ENCODE results near the gene POLR2E. TPM values are rescaled to one million over a fixed set of nuclear protein-coding genes. Genes with fewer than 3 reads are reported as not detected.
A peak's percentile ranks its signal among the peaks of the same experiment; 100 is the strongest.

Gene POLR2E
- total and polyA plus RNA-seq, 2 of the 13 experiments (the other 11 are each of a cell fraction or from before 2014, with no cell fraction given): 140 to 272 TPM

DNA sequence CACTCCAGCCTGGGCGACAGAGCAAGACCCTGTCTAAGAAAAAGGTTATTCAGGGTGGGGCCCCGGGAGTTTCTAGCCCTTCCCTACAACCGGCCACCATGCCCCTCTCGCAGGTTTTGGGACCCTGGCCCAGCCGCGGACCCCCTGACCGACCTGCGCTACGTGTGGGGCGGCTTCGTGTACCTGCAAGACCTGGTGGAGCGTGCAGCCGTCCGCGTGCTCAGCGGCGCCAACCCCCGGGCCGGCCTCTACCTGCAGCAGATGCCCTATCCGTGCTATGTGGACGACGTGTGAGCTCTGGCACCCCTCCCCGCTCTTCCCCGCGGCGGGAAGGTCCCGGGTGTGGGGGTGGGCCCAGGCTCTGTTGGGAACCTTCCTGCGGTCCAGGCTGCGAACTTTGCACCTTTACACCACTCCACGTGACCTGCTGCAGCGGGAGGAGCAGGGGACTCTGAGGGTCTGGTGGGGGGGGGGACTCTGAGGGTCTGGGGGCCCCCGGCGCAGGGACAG is 49.0 kb downstream of the POLR2E start (continued):
- TF ChIP-seq, protein P1, sequence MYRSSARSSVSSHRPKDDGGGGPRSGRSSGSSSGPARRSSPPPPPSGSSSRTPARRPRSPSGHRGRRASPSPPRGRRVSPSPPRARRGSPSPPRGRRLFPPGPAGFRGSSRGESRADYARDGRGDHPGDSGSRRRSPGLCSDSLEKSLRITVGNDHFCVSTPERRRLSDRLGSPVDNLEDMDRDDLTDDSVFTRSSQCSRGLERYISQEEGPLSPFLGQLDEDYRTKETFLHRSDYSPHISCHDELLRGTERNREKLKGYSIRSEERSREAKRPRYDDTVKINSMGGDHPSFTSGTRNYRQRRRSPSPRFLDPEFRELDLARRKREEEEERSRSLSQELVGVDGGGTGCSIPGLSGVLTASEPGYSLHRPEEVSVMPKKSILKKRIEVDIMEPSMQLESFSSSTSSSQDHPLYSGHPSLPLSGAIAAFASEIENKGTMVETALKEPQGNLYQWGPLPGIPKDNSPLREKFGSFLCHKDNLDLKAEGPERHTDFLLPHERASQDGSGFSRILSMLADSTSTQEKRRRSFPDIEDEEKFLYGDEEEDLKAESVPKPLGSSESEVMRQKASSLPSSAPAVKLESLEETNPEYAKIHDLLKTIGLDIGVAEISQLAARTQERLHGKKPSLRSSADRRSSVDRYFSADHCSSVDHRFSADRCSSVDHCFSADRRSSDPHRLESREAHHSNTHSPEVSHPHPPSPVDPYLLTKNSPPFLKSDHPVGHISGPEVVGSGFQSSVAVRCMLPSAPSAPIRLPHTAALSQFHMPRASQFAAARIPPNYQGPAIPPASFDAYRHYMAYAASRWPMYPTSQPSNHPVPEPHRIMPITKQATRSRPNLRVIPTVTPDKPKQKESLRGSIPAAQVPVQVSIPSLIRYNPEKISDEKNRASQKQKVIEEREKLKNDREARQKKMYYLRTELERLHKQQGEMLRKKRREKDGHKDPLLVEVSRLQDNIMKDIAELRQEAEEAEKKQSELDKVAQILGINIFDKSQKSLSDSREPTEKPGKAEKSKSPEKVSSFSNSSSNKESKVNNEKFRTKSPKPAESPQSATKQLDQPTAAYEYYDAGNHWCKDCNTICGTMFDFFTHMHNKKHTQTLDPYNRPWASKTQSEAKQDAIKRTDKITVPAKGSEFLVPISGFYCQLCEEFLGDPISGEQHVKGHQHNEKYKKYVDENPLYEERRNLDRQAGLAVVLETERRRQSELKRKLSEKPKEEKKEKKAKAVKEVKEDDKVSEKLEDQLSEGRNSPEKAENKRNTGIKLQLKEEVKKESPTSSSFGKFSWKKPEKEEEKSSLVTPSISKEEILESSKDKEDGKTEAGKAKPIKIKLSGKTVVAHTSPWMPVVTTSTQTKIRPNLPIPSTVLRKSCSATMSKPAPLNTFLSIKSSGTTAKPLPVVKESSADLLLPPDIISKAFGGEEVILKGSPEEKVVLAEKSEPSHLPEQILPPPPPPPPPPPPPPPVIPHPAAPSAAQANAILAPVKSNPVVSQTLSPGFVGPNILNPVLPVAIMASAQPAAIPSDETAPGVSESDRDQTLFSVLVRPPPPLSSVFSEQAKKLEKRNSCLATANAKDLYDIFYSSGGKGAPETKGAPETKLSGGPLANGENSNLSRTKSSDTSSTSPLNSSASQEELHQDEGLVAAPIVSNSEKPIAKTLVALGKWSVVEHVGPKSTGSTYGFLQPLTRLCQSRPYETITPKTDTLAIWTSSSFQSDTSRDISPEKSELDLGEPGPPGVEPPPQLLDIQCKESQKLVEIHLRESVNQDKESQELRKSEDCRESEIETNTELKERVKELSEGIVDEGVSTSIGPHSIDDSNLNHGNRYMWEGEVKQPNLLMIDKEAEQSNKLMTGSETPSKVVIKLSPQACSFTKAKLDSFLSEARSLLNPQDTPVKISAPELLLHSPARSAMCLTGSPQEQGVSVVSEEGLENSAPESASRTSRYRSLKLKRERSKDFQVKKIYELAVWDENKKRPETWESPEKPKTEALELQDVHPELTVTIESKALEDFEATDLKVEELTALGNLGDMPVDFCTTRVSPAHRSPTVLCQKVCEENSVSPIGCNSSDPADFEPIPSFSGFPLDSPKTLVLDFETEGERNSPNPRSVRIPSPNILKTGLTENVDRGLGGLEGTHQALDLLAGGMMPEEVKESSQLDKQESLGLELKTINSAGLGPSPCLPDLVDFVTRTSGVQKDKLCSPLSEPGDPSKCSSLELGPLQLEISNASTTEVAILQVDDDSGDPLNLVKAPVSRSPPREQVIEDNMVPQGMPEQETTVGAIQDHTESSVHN (CRISPR knock-in tag; IDR thresholded peaks at IDR 0.05): no peak
- no peak for TF ChIP-seq ZNF335 (CRISPR knock-in tag; IDR thresholded peaks at IDR 0.05)
- TF ChIP-seq, protein P2, sequence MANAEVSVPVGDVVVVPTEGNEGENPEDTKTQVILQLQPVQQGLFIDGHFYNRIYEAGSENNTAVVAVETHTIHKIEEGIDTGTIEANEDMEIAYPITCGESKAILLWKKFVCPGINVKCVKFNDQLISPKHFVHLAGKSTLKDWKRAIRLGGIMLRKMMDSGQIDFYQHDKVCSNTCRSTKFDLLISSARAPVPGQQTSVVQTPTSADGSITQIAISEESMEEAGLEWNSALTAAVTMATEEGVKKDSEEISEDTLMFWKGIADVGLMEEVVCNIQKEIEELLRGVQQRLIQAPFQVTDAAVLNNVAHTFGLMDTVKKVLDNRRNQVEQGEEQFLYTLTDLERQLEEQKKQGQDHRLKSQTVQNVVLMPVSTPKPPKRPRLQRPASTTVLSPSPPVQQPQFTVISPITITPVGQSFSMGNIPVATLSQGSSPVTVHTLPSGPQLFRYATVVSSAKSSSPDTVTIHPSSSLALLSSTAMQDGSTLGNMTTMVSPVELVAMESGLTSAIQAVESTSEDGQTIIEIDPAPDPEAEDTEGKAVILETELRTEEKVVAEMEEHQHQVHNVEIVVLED (CRISPR knock-in tag; IDR thresholded peaks at IDR 0.05; ENCODE audit: borderline replicate concordance): peak; percentile 41; the same call in 1 of the 2 replicates
- TF ChIP-seq ZMYM2 (CRISPR knock-in tag; IDR thresholded peaks at IDR 0.05): peak; percentile 47; the same call in 1 of the 2 replicates
- no peak for TF ChIP-seq ZKSCAN5 (CRISPR knock-in tag; IDR thresholded peaks at IDR 0.05)
- TF ChIP-seq, protein P3, sequence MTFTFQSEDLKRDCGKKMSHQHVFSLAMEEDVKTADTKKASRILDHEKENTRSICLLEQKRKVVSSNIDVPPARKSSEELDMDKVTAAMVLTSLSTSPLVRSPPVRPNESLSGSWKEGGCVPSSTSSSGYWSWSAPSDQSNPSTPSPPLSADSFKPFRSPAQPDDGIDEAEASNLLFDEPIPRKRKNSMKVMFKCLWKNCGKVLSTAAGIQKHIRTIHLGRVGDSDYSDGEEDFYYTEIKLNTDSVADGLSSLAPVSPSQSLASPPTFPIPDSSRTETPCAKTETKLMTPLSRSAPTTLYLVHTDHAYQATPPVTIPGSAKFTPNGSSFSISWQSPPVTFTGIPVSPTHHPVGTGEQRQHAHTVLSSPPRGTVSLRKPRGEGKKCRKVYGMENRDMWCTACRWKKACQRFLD (CRISPR knock-in tag; IDR thresholded peaks at IDR 0.05; ENCODE audit: borderline replicate concordance): no peak
- TF ChIP-seq NAIF1 (CRISPR knock-in tag; IDR thresholded peaks at IDR 0.05; ENCODE audit: borderline replicate concordance): no peak
- TF ChIP-seq ZNF564 (CRISPR knock-in tag; IDR thresholded peaks at IDR 0.05): no peak
- no peak for TF ChIP-seq ZNF839 (CRISPR knock-in tag; IDR thresholded peaks at IDR 0.05; ENCODE audit: borderline replicate concordance)
- TF ChIP-seq, protein P4, sequence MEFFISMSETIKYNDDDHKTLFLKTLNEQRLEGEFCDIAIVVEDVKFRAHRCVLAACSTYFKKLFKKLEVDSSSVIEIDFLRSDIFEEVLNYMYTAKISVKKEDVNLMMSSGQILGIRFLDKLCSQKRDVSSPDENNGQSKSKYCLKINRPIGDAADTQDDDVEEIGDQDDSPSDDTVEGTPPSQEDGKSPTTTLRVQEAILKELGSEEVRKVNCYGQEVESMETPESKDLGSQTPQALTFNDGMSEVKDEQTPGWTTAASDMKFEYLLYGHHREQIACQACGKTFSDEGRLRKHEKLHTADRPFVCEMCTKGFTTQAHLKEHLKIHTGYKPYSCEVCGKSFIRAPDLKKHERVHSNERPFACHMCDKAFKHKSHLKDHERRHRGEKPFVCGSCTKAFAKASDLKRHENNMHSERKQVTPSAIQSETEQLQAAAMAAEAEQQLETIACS (CRISPR knock-in tag; IDR thresholded peaks at IDR 0.05): no peak
- TF ChIP-seq RFXANK (CRISPR knock-in tag; IDR thresholded peaks at IDR 0.05): no peak
- TF ChIP-seq ZNF550 (CRISPR knock-in tag; IDR thresholded peaks at IDR 0.05; ENCODE audit: borderline replicate concordance): no peak
- no peak for TF ChIP-seq FOXO1 (CRISPR knock-in tag; IDR thresholded peaks at IDR 0.05)
- peak; percentile 66; the same call in 1 of the 2 replicates for TF ChIP-seq ZNF121 (CRISPR knock-in tag; IDR thresholded peaks at IDR 0.05)
- TF ChIP-seq ERF (CRISPR knock-in tag; IDR thresholded peaks at IDR 0.05): peak; percentile 67; the same call in 1 of the 2 replicates
- TF ChIP-seq, protein P5, sequence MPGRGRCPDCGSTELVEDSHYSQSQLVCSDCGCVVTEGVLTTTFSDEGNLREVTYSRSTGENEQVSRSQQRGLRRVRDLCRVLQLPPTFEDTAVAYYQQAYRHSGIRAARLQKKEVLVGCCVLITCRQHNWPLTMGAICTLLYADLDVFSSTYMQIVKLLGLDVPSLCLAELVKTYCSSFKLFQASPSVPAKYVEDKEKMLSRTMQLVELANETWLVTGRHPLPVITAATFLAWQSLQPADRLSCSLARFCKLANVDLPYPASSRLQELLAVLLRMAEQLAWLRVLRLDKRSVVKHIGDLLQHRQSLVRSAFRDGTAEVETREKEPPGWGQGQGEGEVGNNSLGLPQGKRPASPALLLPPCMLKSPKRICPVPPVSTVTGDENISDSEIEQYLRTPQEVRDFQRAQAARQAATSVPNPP (CRISPR knock-in tag; IDR thresholded peaks at IDR 0.05): no peak
- TF ChIP-seq ZNF136 (CRISPR knock-in tag; IDR thresholded peaks at IDR 0.05; ENCODE audit: low read depth): peak; percentile 53; the same call in 1 of the 2 replicates
